ENCODE data around the gene ANAPC10.

The ANAPC10 gene

DNA sequence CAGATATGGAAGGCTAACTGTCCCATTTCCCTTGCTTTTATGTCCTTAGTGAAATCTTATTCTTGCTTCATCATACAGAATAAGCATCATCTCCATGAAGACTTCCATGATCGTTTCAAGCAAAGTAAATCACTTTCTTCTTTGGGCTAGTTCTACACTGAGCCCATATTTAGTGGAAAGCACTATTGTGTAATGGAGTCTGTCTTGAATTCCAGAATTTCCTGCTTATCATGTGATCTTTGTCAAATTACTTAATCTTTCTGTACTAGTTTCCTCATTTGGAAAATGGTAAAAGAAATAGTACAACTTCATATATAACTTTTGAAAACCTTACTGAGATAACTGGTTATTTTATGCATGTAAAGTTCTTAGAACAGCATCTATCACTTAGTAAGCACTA is 7.6 kb downstream of the ANAPC10 start:
- TF ChIP-seq, protein P1, sequence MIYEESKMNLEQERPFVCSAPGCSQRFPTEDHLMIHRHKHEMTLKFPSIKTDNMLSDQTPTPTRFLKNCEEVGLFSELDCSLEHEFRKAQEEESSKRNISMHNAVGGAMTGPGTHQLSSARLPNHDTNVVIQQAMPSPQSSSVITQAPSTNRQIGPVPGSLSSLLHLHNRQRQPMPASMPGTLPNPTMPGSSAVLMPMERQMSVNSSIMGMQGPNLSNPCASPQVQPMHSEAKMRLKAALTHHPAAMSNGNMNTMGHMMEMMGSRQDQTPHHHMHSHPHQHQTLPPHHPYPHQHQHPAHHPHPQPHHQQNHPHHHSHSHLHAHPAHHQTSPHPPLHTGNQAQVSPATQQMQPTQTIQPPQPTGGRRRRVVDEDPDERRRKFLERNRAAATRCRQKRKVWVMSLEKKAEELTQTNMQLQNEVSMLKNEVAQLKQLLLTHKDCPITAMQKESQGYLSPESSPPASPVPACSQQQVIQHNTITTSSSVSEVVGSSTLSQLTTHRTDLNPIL (CRISPR knock-in tag; IDR thresholded peaks at IDR 0.05; ENCODE audit: low read depth): no peak
- TF ChIP-seq, protein P2, sequence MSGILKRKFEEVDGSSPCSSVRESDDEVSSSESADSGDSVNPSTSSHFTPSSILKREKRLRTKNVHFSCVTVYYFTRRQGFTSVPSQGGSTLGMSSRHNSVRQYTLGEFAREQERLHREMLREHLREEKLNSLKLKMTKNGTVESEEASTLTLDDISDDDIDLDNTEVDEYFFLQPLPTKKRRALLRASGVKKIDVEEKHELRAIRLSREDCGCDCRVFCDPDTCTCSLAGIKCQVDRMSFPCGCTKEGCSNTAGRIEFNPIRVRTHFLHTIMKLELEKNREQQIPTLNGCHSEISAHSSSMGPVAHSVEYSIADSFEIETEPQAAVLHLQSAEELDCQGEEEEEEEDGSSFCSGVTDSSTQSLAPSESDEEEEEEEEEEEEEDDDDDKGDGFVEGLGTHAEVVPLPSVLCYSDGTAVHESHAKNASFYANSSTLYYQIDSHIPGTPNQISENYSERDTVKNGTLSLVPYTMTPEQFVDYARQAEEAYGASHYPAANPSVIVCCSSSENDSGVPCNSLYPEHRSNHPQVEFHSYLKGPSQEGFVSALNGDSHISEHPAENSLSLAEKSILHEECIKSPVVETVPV (CRISPR knock-in tag; IDR thresholded peaks at IDR 0.05): no peak
- TF ChIP-seq ISL1 (CRISPR knock-in tag; IDR thresholded peaks at IDR 0.05): no peak
- no peak for TF ChIP-seq CSDC2 (CRISPR knock-in tag; IDR thresholded peaks at IDR 0.05)
- no peak for TF ChIP-seq ZFP30 (CRISPR knock-in tag; IDR thresholded peaks at IDR 0.05)
- no peak for TF ChIP-seq ARNTL (CRISPR knock-in tag; IDR thresholded peaks at IDR 0.05; ENCODE audit: borderline replicate concordance, low read depth)
- TF ChIP-seq, protein P3, sequence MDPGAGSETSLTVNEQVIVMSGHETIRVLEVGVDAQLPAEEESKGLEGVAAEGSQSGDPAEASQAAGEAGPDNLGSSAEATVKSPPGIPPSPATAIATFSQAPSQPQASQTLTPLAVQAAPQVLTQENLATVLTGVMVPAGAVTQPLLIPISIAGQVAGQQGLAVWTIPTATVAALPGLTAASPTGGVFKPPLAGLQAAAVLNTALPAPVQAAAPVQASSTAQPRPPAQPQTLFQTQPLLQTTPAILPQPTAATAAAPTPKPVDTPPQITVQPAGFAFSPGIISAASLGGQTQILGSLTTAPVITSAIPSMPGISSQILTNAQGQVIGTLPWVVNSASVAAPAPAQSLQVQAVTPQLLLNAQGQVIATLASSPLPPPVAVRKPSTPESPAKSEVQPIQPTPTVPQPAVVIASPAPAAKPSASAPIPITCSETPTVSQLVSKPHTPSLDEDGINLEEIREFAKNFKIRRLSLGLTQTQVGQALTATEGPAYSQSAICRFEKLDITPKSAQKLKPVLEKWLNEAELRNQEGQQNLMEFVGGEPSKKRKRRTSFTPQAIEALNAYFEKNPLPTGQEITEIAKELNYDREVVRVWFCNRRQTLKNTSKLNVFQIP (CRISPR knock-in tag; IDR thresholded peaks at IDR 0.05; ENCODE audit: borderline replicate concordance, low read depth): no peak

DNA sequence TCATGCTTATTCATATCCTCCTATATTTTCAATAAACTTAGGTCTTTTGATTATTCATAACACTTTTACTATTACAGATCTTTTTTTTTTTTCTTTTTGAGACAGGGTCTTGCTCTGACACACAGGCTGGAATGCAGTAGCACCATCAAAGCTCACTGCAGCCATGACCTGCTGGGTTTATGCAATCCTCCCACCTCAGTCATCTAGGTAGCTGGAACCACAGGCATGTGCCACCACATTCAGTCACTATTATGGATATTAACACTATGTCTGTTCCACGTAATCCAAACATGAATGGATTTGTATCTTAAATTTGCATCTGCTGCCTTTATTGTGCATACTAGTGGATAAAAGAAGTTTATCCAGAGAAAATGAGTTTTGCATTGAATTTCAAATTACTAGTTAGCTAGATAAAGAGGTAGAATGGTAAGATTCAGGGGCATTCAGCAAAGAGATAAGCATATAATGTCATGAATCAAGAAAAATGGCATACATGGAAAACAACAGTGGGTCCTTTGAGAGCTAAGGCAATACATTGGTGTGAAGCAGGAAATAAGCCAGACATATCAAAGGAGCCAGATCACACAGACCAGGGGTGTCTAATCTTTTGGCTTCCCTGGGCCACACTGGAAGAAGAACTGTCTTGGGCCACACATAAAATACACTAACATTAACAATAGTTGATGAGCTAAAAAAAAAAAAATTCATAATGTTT is 13.9 kb downstream of the ANAPC10 start:
- no peak for TF ChIP-seq ZNF565 (CRISPR knock-in tag; conservative IDR thresholded peaks at IDR 0.05; ENCODE audit: low read depth)
- TF ChIP-seq ZFP30 (CRISPR knock-in tag; IDR thresholded peaks at IDR 0.05): no peak
- TF ChIP-seq ARNTL (CRISPR knock-in tag; IDR thresholded peaks at IDR 0.05; ENCODE audit: borderline replicate concordance, low read depth): no peak
- TF ChIP-seq RARB (CRISPR knock-in tag; IDR thresholded peaks at IDR 0.05): no peak
- TF ChIP-seq TSHZ2 (CRISPR knock-in tag; IDR thresholded peaks at IDR 0.05): no peak
- TF ChIP-seq CSDC2 (CRISPR knock-in tag; IDR thresholded peaks at IDR 0.05): no peak
- no peak for TF ChIP-seq ZFP3 (CRISPR knock-in tag; IDR thresholded peaks at IDR 0.05)
- ATAC-seq: no peak

More for the DNA sequence above, 7.6 kb downstream of the ANAPC10 start:
- ATAC-seq: no peak

GRCh38 chr4:145081756-145082155 is 16.2 kb downstream of the ANAPC10 start:
- TF ChIP-seq ZFP3 (CRISPR knock-in tag; IDR thresholded peaks at IDR 0.05) (no peak), GLIS3 (CRISPR knock-in tag; IDR thresholded peaks at IDR 0.05) (no peak)

GRCh38 chr4:145076469-145076855 is 21.5 kb downstream of the ANAPC10 start:
- no peak; the same call in 1 of the 3 replicates for ATAC-seq
- TF ChIP-seq ISL1 (CRISPR knock-in tag; IDR thresholded peaks at IDR 0.05): no peak
- no peak for TF ChIP-seq ZNF8 (CRISPR knock-in tag; IDR thresholded peaks at IDR 0.05)
- no peak for TF ChIP-seq ZC3H10 (CRISPR knock-in tag; IDR thresholded peaks at IDR 0.05)
- no peak for TF ChIP-seq PPARA (CRISPR knock-in tag; IDR thresholded peaks at IDR 0.05; ENCODE audit: borderline replicate concordance)
- no peak for TF ChIP-seq ARNTL (CRISPR knock-in tag; IDR thresholded peaks at IDR 0.05; ENCODE audit: borderline replicate concordance, low read depth)
- no peak for TF ChIP-seq ZNF565 (CRISPR knock-in tag; conservative IDR thresholded peaks at IDR 0.05; ENCODE audit: low read depth)
- no peak for TF ChIP-seq TOX (CRISPR knock-in tag; IDR thresholded peaks at IDR 0.05; ENCODE audit: borderline replicate concordance)
- no peak for TF ChIP-seq ESRRG (CRISPR knock-in tag; IDR thresholded peaks at IDR 0.05)
- TF ChIP-seq SNAI2 (CRISPR knock-in tag; IDR thresholded peaks at IDR 0.05): no peak
- TF ChIP-seq, protein P2 (CRISPR knock-in tag; IDR thresholded peaks at IDR 0.05): no peak
- TF ChIP-seq, protein P1 (CRISPR knock-in tag; IDR thresholded peaks at IDR 0.05; ENCODE audit: low read depth): no peak
- TF ChIP-seq ZNF70 (CRISPR knock-in tag; IDR thresholded peaks at IDR 0.05): no peak
- TF ChIP-seq TSHZ2 (CRISPR knock-in tag; IDR thresholded peaks at IDR 0.05): no peak
- TF ChIP-seq GLIS3 (CRISPR knock-in tag; IDR thresholded peaks at IDR 0.05): no peak

More at GRCh38 chr4:145081756-145082155, 16.2 kb downstream of the ANAPC10 start:
- no peak for ATAC-seq
